HEK293T (cell line): ENCODE results near the gene TTC7B.

Experiments
- BHLHE40 ChIP-seq: fragments of 450-650 bp; IDR thresholded peaks from 2 replicates; pipeline ENCODE4 v1.6.1; 2016; ENCODE audit warnings: mild to moderate bottlenecking, moderate library complexity, borderline replicate concordance
- CTBP1 ChIP-seq: fragments of 450-650 bp; IDR thresholded peaks from 2 replicates; pipeline ENCODE4 v1.6.1; 2016; ENCODE audit warnings: borderline replicate concordance
- ELF4 ChIP-seq: fragments of 450-650 bp; IDR thresholded peaks from 2 replicates; pipeline ENCODE4 v1.6.1; 2017; ENCODE audit warnings: antibody characterized with exemption
- FOXA1 ChIP-seq: fragments of 450-650 bp; IDR thresholded peaks from 2 replicates; pipeline ENCODE4 v1.6.1; 2016; ENCODE audit warnings: mild to moderate bottlenecking
- FOXM1 ChIP-seq: fragments of 450-650 bp; IDR thresholded peaks from 2 replicates; pipeline ENCODE4 v1.6.1; 2017; ENCODE audit warnings: mild to moderate bottlenecking, borderline replicate concordance
- LEF1 ChIP-seq: fragments of 450-650 bp; IDR thresholded peaks from 2 replicates; pipeline ENCODE4 v1.6.1; 2017; ENCODE audit warnings: mild to moderate bottlenecking, borderline replicate concordance
- PKNOX1 ChIP-seq: fragments of 450-650 bp; IDR thresholded peaks from 2 replicates; pipeline ENCODE4 v1.6.1; 2016
- SUZ12 ChIP-seq: fragments of 450-650 bp; IDR thresholded peaks from 2 replicates; pipeline ENCODE4 v1.6.1; 2016; ENCODE audit warnings: mild to moderate bottlenecking

- TF ChIP-seq SUZ12, result no peak
- no peak for TF ChIP-seq LEF1
- no peak for TF ChIP-seq FOXM1
- no peak for TF ChIP-seq ELF4
- no peak for TF ChIP-seq BHLHE40
- no peak for TF ChIP-seq CTBP1
- no peak for TF ChIP-seq PKNOX1
- TF ChIP-seq FOXA1, result no peak
Measured at GRCh38 chr14:90678846-90679362, 137.3 kb downstream of the TTC7B start.
